ENCODE results near the gene ARL3.
"Not testable (repeated sequence)": the region's sequence is repeated elsewhere in the genome, so short reads cannot be mapped to it uniquely, and the experiment has no call there.

Gene ARL3

DNA sequence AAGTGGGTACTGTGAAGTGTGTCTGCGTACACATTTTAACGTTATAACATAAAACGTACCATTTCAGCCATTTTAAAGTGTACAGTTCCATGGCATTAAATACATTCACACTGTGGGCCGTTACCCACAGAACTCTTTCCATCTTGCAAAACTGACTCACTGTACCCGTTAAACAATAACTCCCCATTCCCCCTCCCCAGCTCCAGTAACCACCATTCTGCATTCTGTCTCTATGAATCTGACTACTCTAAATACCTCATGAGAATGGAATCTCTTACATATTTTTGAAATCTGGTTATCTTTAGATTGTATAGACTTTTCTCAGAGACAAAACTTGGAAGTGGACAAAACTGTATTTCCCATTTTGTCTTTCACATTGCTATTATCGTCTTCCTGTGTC is 9.3 kb downstream of the ARL3 start:
- no peaks in the 10 kb centered on the region for H3K27me3 Mint-ChIP-seq
- H3K9me3 Mint-ChIP-seq = no peaks in the 10 kb centered on the region
- H3K4me1 Mint-ChIP-seq = peaks cover 11 to 20% of the 10 kb centered on the region in 2 donors
- no peak overlapping the region for H3K4me3 Mint-ChIP-seq
- peaks cover 7 to 8% of the 10 kb centered on the region in 2 donors for H3K36me3 Mint-ChIP-seq
- DNase-seq (no peak), ATAC-seq (replicated peaks) (no peak)
- no peak overlapping the region for H3K27ac Mint-ChIP-seq

- peaks cover 13 to 20% of the 10 kb centered on the region in 2 donors for H3K4me1 Mint-ChIP-seq
- H3K27ac Mint-ChIP-seq = no peak overlapping the region
- no peaks in the 10 kb centered on the region for H3K9me3 Mint-ChIP-seq
These were observed 11.5 kb downstream of the ARL3 start for GRCh38 chr10:102702742-102703141.

GRCh38 chr10:102701796-102702195 is 12.4 kb downstream of the ARL3 start:
- Mint-ChIP-seq H3K4me1 (peaks cover 13 to 20% of the 10 kb centered on the region in 2 donors), H3K27ac (no peak overlapping the region), H3K36me3 (peaks cover 26 to 30% of the 10 kb centered on the region in 2 donors), H3K27me3 (no peaks in the 10 kb centered on the region), H3K9me3 (no peaks in the 10 kb centered on the region), H3K4me3 (no peak overlapping the region)
- DNase-seq = no peak
- no peak for ATAC-seq (replicated peaks)

More at GRCh38 chr10:102702742-102703141, 11.5 kb downstream of the ARL3 start:
- DNase-seq (no peak), ATAC-seq (replicated peaks) (no peak)
- peaks cover 21 to 24% of the 10 kb centered on the region in 2 donors for H3K36me3 Mint-ChIP-seq
- no peak overlapping the region for H3K4me3 Mint-ChIP-seq
- H3K27me3 Mint-ChIP-seq = no peaks in the 10 kb centered on the region

DNA sequence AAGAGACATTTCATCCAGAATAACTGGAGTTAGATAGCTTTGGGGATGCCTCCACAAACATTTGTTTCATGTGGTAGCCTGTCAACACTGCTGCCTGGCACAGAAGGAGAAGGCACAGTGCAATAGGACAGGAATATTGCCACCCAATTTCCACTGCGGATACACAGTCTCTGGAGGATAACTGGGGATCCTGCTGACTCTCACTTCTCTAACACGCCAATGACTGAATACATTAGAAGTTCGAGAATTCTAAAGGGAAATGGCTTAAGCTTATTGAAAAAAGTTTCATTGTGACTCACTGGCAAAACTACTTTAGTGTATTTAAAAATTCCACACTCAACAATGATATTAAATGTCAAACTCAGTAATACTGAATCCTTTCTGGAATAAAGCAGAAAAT is 12.9 kb downstream of the ARL3 start:
- H3K27me3 Mint-ChIP-seq = no peaks in the 10 kb centered on the region
- DNase-seq (no peak), ATAC-seq (replicated peaks) (peak; percentile 52 to 77)
- H3K4me3 Mint-ChIP-seq = no peak overlapping the region
- peaks cover 29 to 35% of the 10 kb centered on the region in 2 donors for H3K36me3 Mint-ChIP-seq
- no peaks in the 10 kb centered on the region for H3K9me3 Mint-ChIP-seq
- peaks cover 13 to 20% of the 10 kb centered on the region in 2 donors for H3K4me1 Mint-ChIP-seq
- no peak overlapping the region for H3K27ac Mint-ChIP-seq

GRCh38 chr10:102698894-102699293 is 15.3 kb downstream of the ARL3 start:
- Mint-ChIP-seq H3K9me3 (no peaks in the 10 kb centered on the region), H3K27ac (no peak overlapping the region), H3K27me3 (no peaks in the 10 kb centered on the region), H3K4me1 (peaks cover 2 to 9% of the 10 kb centered on the region in 2 donors), H3K4me3 (no peak overlapping the region), H3K36me3 (peaks cover 31 to 39% of the 10 kb centered on the region in 2 donors)
- ATAC-seq (replicated peaks) (no peak), DNase-seq (no peak)

DNA sequence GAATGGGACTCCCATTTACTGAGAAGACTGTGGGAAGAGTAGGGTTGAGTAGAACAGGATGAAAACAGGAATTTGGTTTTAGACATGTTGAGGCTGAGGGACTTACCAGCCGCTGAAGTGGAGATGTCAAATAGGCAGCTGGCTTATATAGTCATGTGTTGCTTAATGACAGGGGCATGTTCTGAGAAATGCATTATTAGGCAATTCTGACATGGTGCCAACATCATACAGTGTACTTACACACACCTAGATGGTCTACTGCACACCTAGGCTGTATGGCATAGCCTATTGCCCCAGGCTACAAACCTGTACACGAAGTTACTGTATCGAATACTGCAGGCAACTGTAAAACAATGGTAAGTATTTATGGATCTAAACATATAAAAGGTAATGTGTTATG is 17.5 kb downstream of the ARL3 start:
- Mint-ChIP-seq H3K36me3 (peaks cover 31 to 39% of the 10 kb centered on the region in 2 donors), H3K27me3 (no peaks in the 10 kb centered on the region), H3K4me3 (no peak overlapping the region), H3K4me1 (peaks cover 2 to 9% of the 10 kb centered on the region in 2 donors), H3K9me3 (no peaks in the 10 kb centered on the region), H3K27ac (no peak overlapping the region)
- ATAC-seq (replicated peaks) = no peak
- no peak for DNase-seq

DNA sequence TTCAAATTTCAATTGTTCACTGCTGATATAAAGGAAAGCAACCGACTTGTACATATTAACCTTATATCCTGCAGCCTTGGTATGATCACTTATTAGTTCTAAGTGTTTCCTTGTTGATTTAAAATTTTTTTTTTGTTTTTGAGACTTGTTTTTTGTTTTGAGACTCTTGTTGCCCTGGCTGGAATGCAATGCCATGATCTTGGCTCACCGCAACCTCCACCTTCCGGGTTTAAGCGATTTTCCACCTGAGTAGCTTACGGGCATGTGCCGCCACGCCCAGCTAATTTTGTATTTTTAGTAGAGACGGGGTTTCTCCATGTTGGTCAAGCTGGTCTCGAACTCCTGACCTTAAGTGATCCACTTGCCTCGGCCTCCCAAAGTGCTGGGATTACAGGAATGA is 18.8 kb downstream of the ARL3 start:
- not testable (repeated sequence) for DNase-seq; H3K4me1 Mint-ChIP-seq; H3K4me3 Mint-ChIP-seq; ATAC-seq (replicated peaks); H3K27me3 Mint-ChIP-seq; H3K27ac Mint-ChIP-seq; H3K9me3 Mint-ChIP-seq
- H3K36me3 Mint-ChIP-seq = peaks cover 31 to 39% of the 10 kb centered on the region in 2 donors

- no peaks in the 10 kb centered on the region for H3K9me3 Mint-ChIP-seq
These were observed 22.7 kb downstream of the ARL3 start for GRCh38 chr10:102691285-102692066.

GRCh38 chr10:102683736-102684135 is 30.5 kb downstream of the ARL3 start:
- Mint-ChIP-seq H3K9me3 (no peaks in the 10 kb centered on the region), H3K4me3 (no peak overlapping the region), H3K4me1 (peaks cover 5 to 12% of the 10 kb centered on the region in 2 donors), H3K36me3 (peaks cover 9 to 17% of the 10 kb centered on the region in 2 donors), H3K27ac (no peak overlapping the region), H3K27me3 (no peaks in the 10 kb centered on the region)
- DNase-seq (no peak), ATAC-seq (replicated peaks) (peak; percentile 31 to 53)

More at GRCh38 chr10:102691285-102692066, 22.7 kb downstream of the ARL3 start:
- Mint-ChIP-seq H3K27ac (no peak overlapping the region), H3K27me3 (no peaks in the 10 kb centered on the region), H3K4me1 (no peaks in the 10 kb centered on the region), H3K36me3 (peaks cover 9 to 17% of the 10 kb centered on the region in 2 donors), H3K4me3 (no peak overlapping the region)
- no peak for DNase-seq
- no peak for ATAC-seq (replicated peaks)

DNA sequence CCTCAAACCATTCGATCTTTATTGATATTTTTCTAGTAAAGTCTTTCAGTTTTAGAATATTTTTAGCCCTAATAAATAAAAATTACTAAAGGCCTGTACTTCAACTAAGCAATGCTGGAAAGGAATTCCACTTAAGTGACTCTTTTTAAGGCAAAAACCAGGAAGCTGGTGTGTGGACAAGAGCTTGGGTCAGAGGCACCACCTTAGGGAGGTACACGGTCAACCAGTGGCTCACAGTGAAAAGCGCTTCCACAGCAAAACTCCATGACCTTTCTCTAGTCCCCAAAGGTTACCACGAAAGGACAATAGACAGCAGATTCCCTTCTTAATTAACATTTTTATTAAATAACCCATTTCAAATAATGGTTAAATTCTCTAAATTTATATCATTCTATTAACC is 31.2 kb downstream of the ARL3 start:
- no peaks in the 10 kb centered on the region for H3K9me3 Mint-ChIP-seq
- peaks cover 9 to 17% of the 10 kb centered on the region in 2 donors for H3K36me3 Mint-ChIP-seq
- no peak overlapping the region for H3K4me3 Mint-ChIP-seq
- no peaks in the 10 kb centered on the region for H3K27me3 Mint-ChIP-seq
- H3K27ac Mint-ChIP-seq = no peak overlapping the region
- peaks cover 8 to 16% of the 10 kb centered on the region in 2 donors for H3K4me1 Mint-ChIP-seq
- ATAC-seq (replicated peaks) = no peak
- DNase-seq = no peak

- H3K9me3 Mint-ChIP-seq = no peaks in the 10 kb centered on the region
- ATAC-seq (replicated peaks) (no peak), DNase-seq (no peak)
- H3K27ac Mint-ChIP-seq = peak overlapping the region; percentile 47
- no peaks in the 10 kb centered on the region for H3K27me3 Mint-ChIP-seq
- H3K4me3 Mint-ChIP-seq = no peak overlapping the region
- peaks cover 9 to 13% of the 10 kb centered on the region in 2 donors for H3K36me3 Mint-ChIP-seq
- peaks cover 8 to 16% of the 10 kb centered on the region in 2 donors for H3K4me1 Mint-ChIP-seq
These were observed 31.8 kb downstream of the ARL3 start for GRCh38 chr10:102682416-102682815.

GRCh38 chr10:102681696-102682095 is 32.5 kb downstream of the ARL3 start:
- Mint-ChIP-seq H3K4me3 (no peak overlapping the region), H3K27me3 (no peaks in the 10 kb centered on the region), H3K36me3 (peaks cover 9 to 13% of the 10 kb centered on the region in 2 donors), H3K9me3 (no peaks in the 10 kb centered on the region), H3K27ac (no peak overlapping the region), H3K4me1 (peaks cover 8 to 16% of the 10 kb centered on the region in 2 donors)
- DNase-seq = no peak
- ATAC-seq (replicated peaks) = no peak

GRCh38 chr10:102679596-102679995 is 34.6 kb downstream of the ARL3 start:
- Mint-ChIP-seq H3K27me3 (no peaks in the 10 kb centered on the region), H3K4me3 (no peak overlapping the region), H3K9me3 (no peaks in the 10 kb centered on the region), H3K4me1 (peaks cover 20 to 34% of the 10 kb centered on the region in 2 donors), H3K36me3 (peaks cover 3 to 6% of the 10 kb centered on the region in 2 donors), H3K27ac (no peak overlapping the region)
- ATAC-seq (replicated peaks) (no peak), DNase-seq (no peak)

DNA sequence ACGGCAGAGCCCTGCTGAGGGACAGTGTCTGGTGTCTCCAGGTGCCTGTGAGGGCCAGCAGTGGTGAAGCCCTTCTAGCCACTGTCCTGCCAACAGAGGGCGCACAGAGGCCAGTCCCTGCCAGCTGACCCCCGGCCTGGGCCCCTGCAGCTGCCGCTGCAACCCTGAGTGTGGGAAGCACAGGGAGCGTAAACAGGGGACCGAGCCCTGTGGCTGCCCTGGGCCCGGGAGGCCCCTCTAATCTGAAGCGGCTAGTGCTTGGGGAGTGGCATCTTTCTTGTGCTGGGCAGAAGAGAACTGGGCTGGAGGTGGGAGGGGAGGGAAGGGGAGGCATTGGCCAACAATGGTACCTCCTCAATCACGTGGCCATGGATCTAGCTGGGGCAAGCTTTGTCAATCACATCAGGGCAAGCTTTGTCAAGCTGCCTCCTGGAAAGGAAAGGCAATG is 35.3 kb downstream of the ARL3 start:
- H3K36me3 Mint-ChIP-seq = peaks cover 3 to 6% of the 10 kb centered on the region in 2 donors

DNA sequence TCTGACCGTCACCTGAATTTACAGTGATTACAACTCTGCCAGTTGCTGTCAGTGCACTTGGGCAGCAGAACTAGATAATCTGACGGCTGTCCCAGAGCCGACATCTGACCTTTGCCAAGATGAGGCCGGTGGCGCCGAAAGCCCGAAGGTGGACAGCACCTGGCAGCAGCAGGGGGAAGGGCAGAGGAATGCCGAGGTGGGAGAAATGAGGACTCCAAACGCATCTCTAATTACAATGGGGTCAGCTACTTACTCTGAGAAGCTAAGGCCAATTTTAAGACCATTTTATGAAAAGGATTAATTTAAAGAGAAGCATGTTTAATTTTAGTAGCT is 36.2 kb downstream of the ARL3 start:
- Mint-ChIP-seq H3K36me3 (peaks cover 3 to 6% of the 10 kb centered on the region in 2 donors), H3K4me3 (no peak overlapping the region), H3K27ac (no peak overlapping the region), H3K27me3 (no peaks in the 10 kb centered on the region), H3K9me3 (no peaks in the 10 kb centered on the region), H3K4me1 (peaks cover 25 to 43% of the 10 kb centered on the region in 2 donors)
- DNase-seq = no peak
- no peak for ATAC-seq (replicated peaks)

More for the DNA sequence above, 35.3 kb downstream of the ARL3 start:
- ATAC-seq (replicated peaks) (peak; percentile 23 to 38), DNase-seq (no peak)
- Mint-ChIP-seq H3K9me3 (no peaks in the 10 kb centered on the region), H3K27me3 (no peaks in the 10 kb centered on the region), H3K27ac (no peak overlapping the region), H3K4me3 (no peak overlapping the region), H3K4me1 (peaks cover 21 to 38% of the 10 kb centered on the region in 2 donors)
